Activated naive CD4-positive, alpha-beta T cell treated with anti-CD3 and anti-CD28 coated beads, Interleukin-2, amount 50 U/mL, for 24 hours (primary cell): Measurements from ENCODE around the gene PDZD11.
"Not testable (repeated sequence)": the region's sequence is repeated elsewhere in the genome, so short reads cannot be mapped to it uniquely, and the experiment has no call there.

Experiments used
- H3K27ac Mint-ChIP-seq: one replicate; pipeline ENCODE4 v1.8.0; 2021; ENCODE audit warnings: mild to moderate bottlenecking, mixed read lengths
- H3K27me3 Mint-ChIP-seq: one replicate; pipeline ENCODE4 v1.8.0; 2021; ENCODE audit warnings: mixed read lengths
- H3K36me3 Mint-ChIP-seq: one replicate; pipeline ENCODE4 v1.8.0; 2021; ENCODE audit warnings: mixed read lengths
- H3K4me1 Mint-ChIP-seq: one replicate; pipeline ENCODE4 v1.8.0; 2021; ENCODE audit warnings: mixed read lengths
- H3K4me3 Mint-ChIP-seq: one replicate; pipeline ENCODE4 v1.8.0; 2021; ENCODE audit warnings: mild to moderate bottlenecking, mixed read lengths
- H3K9me3 Mint-ChIP-seq: one replicate; pipeline ENCODE4 v1.8.0; 2021; ENCODE audit warnings: mixed read lengths

PDZD11 gene

DNA sequence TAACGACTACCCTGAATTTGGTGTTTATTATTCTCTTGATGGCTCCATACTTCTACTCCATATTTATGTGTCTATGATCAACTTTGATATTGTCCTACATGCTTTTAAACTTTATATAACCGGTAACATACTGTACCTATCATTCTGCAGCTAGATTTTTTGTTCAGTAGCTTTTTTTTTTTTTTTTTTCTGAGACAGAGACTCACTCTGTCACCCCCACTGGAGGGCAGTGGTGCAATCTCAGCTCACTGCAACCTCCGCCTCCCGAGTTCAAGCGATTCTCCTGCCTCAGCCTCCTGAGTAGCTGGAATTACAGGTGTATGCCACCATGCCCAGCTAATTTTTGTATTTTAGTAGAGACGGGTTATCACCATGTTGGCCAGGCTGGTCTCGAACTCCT is 15.7 kb downstream of the PDZD11 start:
- not testable (repeated sequence) for H3K9me3 Mint-ChIP-seq, H3K4me3 Mint-ChIP-seq, H3K27ac Mint-ChIP-seq, H3K4me1 Mint-ChIP-seq, H3K36me3 Mint-ChIP-seq, H3K27me3 Mint-ChIP-seq

GRCh38 chrX:70268034-70268433 is 21.7 kb downstream of the PDZD11 start, which contains the start of gene ARR3:
Gene ARR3, plus strand, starts transcription at chrX:70268334. Its CDS starts 1,052 bp downstream, at chrX:70269386.
- Mint-ChIP-seq H3K27ac (no peak within 1 kb of the TSS), H3K36me3 (no peaks in the 10 kb centered on the region), H3K9me3 (no peaks in the 10 kb centered on the region), H3K4me1 (no peaks in the 10 kb centered on the region), H3K4me3 (no peak within 1 kb of the TSS), H3K27me3 (no peaks in the 10 kb centered on the region)

DNA sequence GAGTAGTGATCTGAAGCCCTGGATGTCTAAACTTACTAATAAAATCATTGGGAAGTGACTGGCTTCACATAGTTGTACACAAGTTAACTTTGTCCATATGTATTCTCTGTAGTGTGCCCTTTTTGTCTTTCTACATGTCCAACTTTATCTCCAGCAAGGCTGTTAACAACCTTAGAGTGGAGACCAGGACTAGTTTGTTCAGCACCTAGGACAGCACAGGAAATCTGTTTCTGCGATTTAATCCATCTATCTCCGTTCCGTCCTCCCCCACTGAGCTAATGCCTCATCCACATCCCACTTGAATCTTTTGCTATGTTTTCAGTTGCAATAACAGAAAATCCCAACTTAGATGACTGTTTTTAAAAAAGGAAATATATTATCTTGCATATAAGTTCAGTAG is 24.9 kb downstream of the PDZD11 start:
- H3K9me3 Mint-ChIP-seq: no peaks in the 10 kb centered on the region
- no peaks in the 10 kb centered on the region for H3K27me3 Mint-ChIP-seq
- no peak overlapping the region for H3K27ac Mint-ChIP-seq
- H3K4me1 Mint-ChIP-seq: no peaks in the 10 kb centered on the region
- peaks cover 2% of the 10 kb centered on the region for H3K36me3 Mint-ChIP-seq
- no peak overlapping the region for H3K4me3 Mint-ChIP-seq

- no peaks in the 10 kb centered on the region for H3K4me1 Mint-ChIP-seq
- no peak overlapping the region for H3K27ac Mint-ChIP-seq
- no peak overlapping the region for H3K4me3 Mint-ChIP-seq
- peaks cover 4% of the 10 kb centered on the region for H3K36me3 Mint-ChIP-seq
- H3K9me3 Mint-ChIP-seq: no peaks in the 10 kb centered on the region
- no peaks in the 10 kb centered on the region for H3K27me3 Mint-ChIP-seq
Measured at GRCh38 chrX:70262952-70263567, 26.7 kb downstream of the PDZD11 start.

- Mint-ChIP-seq H3K27me3 (no peaks in the 10 kb centered on the region), H3K36me3 (peaks cover 4% of the 10 kb centered on the region), H3K4me1 (no peaks in the 10 kb centered on the region), H3K27ac (no peak within 1 kb of the TSS), H3K4me3 (no peak within 1 kb of the TSS), H3K9me3 (no peaks in the 10 kb centered on the region)
Measured at GRCh38 chrX:70260104-70260503, 29.6 kb downstream of the PDZD11 start, which contains the start of gene P2RY4. Gene P2RY4, minus strand, starts transcription at chrX:70260204. Its CDS starts 580 bp downstream, at chrX:70259624.

DNA sequence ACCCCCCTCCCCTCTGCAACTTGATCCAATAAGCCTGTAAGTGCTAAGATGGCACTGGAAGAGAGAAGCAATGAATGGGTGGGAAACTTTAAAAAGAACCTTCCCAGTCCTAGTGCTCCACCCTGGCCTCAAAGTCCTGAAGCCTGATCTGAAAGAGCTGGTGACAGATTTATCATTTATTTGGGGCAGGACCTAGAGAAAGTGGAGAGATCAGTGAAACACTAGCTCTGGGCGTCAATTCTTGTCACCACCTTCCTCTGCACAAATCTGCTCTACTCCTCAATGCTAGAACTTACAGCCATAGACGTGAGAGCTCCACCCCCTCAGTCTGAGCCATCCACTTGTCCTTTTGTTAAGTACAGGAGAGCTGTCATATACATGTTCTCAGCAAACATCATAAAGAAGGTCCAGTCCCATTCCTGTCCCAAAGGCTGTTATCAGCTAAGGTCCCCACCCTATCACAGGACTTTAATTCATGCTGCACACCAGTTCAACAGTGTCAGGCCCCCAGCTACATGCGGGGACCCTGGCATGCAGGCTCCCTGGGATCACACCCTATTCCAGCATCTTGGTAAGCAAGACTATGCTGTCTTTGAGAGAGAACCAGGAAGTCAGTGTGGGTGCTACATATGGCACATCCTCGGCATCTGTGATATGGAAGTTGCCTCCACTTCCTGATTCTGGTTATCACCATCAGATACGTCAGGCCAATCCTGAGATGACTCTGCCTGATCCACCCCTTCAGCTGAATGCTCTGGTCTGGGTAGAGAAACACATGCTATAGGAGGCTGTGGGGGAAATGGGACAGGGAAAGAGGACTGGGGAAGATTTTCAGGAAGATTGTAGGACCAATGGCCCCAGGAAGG is 32.1 kb downstream of the PDZD11 start:
- H3K4me3 Mint-ChIP-seq: no peak overlapping the region
- peaks cover 9% of the 10 kb centered on the region for H3K4me1 Mint-ChIP-seq
- no peak overlapping the region for H3K27ac Mint-ChIP-seq
- H3K9me3 Mint-ChIP-seq: no peaks in the 10 kb centered on the region
- H3K36me3 Mint-ChIP-seq: peaks cover 9% of the 10 kb centered on the region
- H3K27me3 Mint-ChIP-seq: no peaks in the 10 kb centered on the region

- Mint-ChIP-seq H3K36me3 (peaks cover 9% of the 10 kb centered on the region), H3K9me3 (no peaks in the 10 kb centered on the region), H3K27ac (no peak overlapping the region), H3K4me1 (peaks cover 9% of the 10 kb centered on the region), H3K27me3 (no peaks in the 10 kb centered on the region), H3K4me3 (no peak overlapping the region)
Measured at GRCh38 chrX:70255452-70255851, 34.3 kb downstream of the PDZD11 start.

GRCh38 chrX:70254909-70255308 is 34.8 kb downstream of the PDZD11 start:
- peaks cover 9% of the 10 kb centered on the region for H3K36me3 Mint-ChIP-seq
- no peaks in the 10 kb centered on the region for H3K9me3 Mint-ChIP-seq
- no peaks in the 10 kb centered on the region for H3K27me3 Mint-ChIP-seq
- no peak overlapping the region for H3K27ac Mint-ChIP-seq
- peaks cover 9% of the 10 kb centered on the region for H3K4me1 Mint-ChIP-seq
- no peak overlapping the region for H3K4me3 Mint-ChIP-seq

DNA sequence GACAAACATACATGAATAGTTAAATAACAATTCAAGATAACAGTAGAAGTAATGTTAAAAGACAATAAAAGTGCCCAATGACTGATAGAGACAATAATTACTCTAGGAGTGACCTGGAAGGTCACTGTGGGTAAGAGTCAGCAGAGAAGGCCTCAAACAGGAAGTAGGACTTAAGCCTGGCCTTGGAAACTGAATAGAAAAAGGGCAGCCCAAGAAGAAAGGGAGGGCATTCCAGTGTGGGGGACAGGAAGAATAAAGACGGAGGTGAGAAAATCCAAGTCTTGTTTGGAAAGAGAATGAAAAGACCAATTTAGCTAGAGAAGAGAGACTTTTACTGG is 35.7 kb downstream of the PDZD11 start:
- no peak overlapping the region for H3K4me3 Mint-ChIP-seq
- H3K9me3 Mint-ChIP-seq: no peaks in the 10 kb centered on the region
- H3K4me1 Mint-ChIP-seq: peaks cover 9% of the 10 kb centered on the region
- no peaks in the 10 kb centered on the region for H3K27me3 Mint-ChIP-seq
- H3K27ac Mint-ChIP-seq: peak overlapping the region; percentile 51
- peaks cover 9% of the 10 kb centered on the region for H3K36me3 Mint-ChIP-seq

DNA sequence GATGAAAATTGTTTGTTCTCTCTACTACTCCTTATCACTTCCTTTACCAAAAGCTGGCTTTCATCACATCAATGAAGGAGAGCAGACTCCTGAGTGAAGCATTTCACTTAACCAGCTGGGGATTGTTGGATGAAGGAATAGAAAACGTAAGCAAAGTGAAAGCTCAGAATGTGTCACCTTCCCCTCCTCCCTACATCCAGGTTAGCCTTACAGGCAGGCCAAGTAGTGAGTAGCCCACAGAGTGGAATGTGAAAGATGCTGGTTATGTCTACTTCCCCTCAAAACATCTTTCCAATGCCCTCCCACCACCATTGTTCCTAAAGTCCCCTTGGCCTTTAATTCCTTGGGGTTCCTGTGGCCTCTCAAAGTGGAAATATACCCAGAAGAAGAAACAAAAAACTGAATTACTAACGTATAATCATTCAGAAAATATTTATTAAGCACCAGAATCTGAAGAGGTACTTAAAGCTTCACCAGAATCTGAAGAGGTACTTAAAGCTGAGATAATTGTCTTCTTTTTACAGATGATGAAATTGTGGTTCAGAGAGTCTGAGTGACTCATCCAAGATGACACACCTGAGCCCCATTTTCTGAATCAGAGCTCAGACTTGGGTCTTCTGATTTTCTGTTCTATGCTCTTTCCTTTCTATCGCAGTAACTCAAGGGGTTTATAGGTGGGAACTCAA is 36.2 kb downstream of the PDZD11 start:
- Mint-ChIP-seq H3K9me3 (no peaks in the 10 kb centered on the region), H3K36me3 (peaks cover 7% of the 10 kb centered on the region), H3K27me3 (no peaks in the 10 kb centered on the region), H3K4me1 (peaks cover 9% of the 10 kb centered on the region), H3K27ac (peak overlapping the region; percentile 51), H3K4me3 (no peak overlapping the region)

DNA sequence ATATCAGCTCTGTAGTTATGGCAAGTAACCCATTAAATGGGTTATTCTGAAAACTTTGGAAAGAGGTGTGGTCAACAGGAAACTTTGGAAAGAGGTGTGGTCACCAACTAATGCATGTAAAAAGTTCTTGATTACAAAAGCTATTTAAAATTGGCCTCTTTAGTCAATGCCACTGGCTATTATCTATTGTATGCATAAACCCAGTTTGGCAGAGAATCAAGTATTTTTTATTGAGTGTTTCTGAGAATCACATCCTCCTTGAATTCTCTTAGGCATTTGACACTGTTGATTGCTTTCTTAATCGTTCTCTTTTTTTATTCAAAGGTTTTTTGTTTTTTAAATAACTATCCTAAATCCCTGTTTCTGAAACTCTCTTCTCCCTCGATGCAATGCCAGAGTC is 37.2 kb downstream of the PDZD11 start:
- no peak overlapping the region for H3K27ac Mint-ChIP-seq

GRCh38 chrX:70247252-70247651 is 42.5 kb downstream of the PDZD11 start:
- Mint-ChIP-seq H3K27ac (no peak overlapping the region), H3K4me3 (no peak overlapping the region), H3K27me3 (no peaks in the 10 kb centered on the region)

More for the DNA sequence above, 37.2 kb downstream of the PDZD11 start:
- H3K4me3 Mint-ChIP-seq: no peak overlapping the region
- H3K36me3 Mint-ChIP-seq: peaks cover 7% of the 10 kb centered on the region
- H3K9me3 Mint-ChIP-seq: no peaks in the 10 kb centered on the region
- H3K4me1 Mint-ChIP-seq: peaks cover 9% of the 10 kb centered on the region
- no peaks in the 10 kb centered on the region for H3K27me3 Mint-ChIP-seq

DNA sequence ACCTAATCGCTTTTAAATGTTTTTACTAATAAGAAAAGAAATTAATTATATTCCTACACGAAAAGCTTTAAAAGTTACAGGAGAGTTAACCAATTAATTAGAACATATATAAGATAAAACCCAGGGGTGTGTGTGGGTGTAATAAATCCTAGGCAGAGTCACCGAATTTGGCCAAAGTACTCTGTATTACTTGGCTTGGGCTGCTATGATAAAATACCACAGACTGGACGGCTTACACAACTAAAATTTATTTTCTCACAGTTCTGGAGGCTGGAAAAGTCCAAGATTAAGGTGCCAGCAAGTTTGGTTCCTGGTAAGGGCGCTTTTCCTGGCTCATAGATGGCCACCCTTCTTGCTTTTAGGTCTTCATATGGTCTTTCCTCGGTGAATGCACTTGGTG is 44.8 kb downstream of the PDZD11 start:
- no peaks in the 10 kb centered on the region for H3K4me1 Mint-ChIP-seq
- H3K9me3 Mint-ChIP-seq: no peaks in the 10 kb centered on the region
- H3K27ac Mint-ChIP-seq: no peak overlapping the region
- no peak overlapping the region for H3K4me3 Mint-ChIP-seq
- no peaks in the 10 kb centered on the region for H3K36me3 Mint-ChIP-seq
- no peaks in the 10 kb centered on the region for H3K27me3 Mint-ChIP-seq

More at GRCh38 chrX:70247252-70247651, 42.5 kb downstream of the PDZD11 start:
- Mint-ChIP-seq H3K9me3 (no peaks in the 10 kb centered on the region), H3K36me3 (peaks cover 2% of the 10 kb centered on the region), H3K4me1 (no peaks in the 10 kb centered on the region)

DNA sequence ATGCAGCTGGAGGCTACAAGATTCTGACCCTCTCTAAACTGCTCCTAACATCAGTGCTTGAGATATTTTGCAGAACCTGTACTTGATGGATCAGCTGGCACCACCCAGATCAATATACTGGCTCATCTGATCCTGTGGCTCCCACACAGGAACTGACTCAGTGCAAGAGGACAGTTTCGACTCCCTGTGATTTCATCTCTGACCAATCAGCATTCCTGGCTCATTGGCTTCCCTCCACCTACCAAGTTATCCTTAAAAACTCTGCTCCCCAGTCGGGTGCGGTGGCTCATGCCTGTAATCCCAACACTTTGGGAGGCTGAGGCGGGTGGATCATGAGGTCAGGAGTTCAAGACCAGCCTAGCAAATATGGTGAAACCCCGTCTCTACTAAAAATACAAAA is 46.1 kb downstream of the PDZD11 start:
- not testable (repeated sequence) for H3K4me1 Mint-ChIP-seq, H3K9me3 Mint-ChIP-seq, H3K27me3 Mint-ChIP-seq, H3K27ac Mint-ChIP-seq, H3K4me3 Mint-ChIP-seq, H3K36me3 Mint-ChIP-seq

DNA sequence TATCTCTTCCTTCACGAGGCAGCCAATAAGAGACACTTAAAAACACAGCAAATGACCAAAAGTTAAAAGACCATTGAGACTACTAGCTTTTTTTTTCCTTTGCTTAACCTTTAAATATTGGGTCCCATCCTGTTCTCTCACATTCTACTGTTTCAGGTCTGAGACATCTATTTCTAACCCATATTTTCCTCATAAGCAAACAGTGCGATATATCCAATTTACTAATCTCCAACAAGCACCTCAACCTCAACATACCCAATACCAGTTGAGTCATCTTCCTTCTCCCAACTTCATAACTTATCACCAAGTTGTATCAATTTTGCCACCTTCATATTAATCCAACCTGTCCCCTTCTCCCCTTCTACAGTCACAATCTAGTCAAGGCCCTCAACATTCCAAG is 48.2 kb downstream of the PDZD11 start:
- H3K9me3 Mint-ChIP-seq: no peaks in the 10 kb centered on the region
- no peaks in the 10 kb centered on the region for H3K27me3 Mint-ChIP-seq
- H3K4me3 Mint-ChIP-seq: no peak overlapping the region
- H3K27ac Mint-ChIP-seq: no peak overlapping the region
- H3K4me1 Mint-ChIP-seq: no peaks in the 10 kb centered on the region
- no peaks in the 10 kb centered on the region for H3K36me3 Mint-ChIP-seq

DNA sequence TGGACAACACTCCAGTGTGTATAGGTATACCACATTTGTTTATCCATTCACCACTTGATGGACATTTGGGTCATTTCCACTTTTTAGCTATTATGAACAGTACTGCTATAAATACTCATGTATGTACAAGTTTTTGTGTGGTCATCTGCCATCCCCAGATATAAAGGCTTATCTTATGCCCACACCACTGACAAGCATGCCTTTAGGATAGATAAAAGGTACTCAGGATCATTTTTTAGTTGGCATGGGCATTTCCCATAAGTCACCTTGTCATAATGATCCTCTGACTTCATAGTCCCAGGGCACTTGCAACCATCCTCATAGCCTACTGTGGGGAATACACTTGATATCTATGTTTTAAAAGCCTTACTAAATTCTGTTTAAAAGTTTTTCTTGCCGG is 49.0 kb downstream of the PDZD11 start:
- H3K27me3 Mint-ChIP-seq: no peaks in the 10 kb centered on the region
- no peaks in the 10 kb centered on the region for H3K9me3 Mint-ChIP-seq
- H3K4me1 Mint-ChIP-seq: no peaks in the 10 kb centered on the region
- H3K27ac Mint-ChIP-seq: no peak overlapping the region
- H3K4me3 Mint-ChIP-seq: no peak overlapping the region
- no peaks in the 10 kb centered on the region for H3K36me3 Mint-ChIP-seq
